K562 (cell line): ENCODE results near the gene YEATS2. TPM values are rescaled to one million over a fixed set of nuclear protein-coding genes. Genes with fewer than 3 reads are reported as not detected.

Experiments used
- ATAC-seq: fragments of 200-7000 bp; cut with Tn5 transposase; 3 replicates; pipeline ENCODE4 v1.9.1; 2020; ENCODE audit warnings: moderate library complexity
- BruUV-seq: library from RNA; stranded (reverse); fragments of 400-500 nt; replicated peaks from 2 replicates; lab custom pipeline; 2021; lab: Mats Ljungman, UMichigan
- CTCF ChIA-PET: fragments of 300-600 bp; formaldehyde crosslinking; extraction: SDS; loops from one replicate; lab custom pipeline; 2021; ENCODE audit warnings: low intra/inter-chr PET ratio; lab: Yijun Ruan, JAX
- POLR2A ChIA-PET: fragments of 300-600, 350-650 bp; sonication (Branson Sonifier 250); formaldehyde crosslinking; extraction: SDS; loops from one replicate; lab custom pipeline; 2021; ENCODE audit warnings: antibody characterized with exemption, inconsistent platforms; lab: Yijun Ruan, JAX
- DNase-seq, 4 experiments: peaks; one replicate each; pipeline versions ENCODE4 v3.0.0 to v3.0.0-alpha.2; 2011 to 2018; ENCODE audit warnings: low spot score in 3 of 4, mixed read lengths in 3 of 4; ENCODE audit errors: extremely low read depth in 1 of 4
- FAIRE-seq: peaks from 2 replicates; lab custom pipeline; 2011; peaks lifted over from hg19 to GRCh38; lab: Jason Lieb, UNC
- H2AFZ ChIP-seq: 2 replicates; pipeline ENCODE4 v1.6.0; 2011; ENCODE audit warnings: low read depth, low read length, control low read depth, inconsistent platforms
- H3K27ac ChIP-seq: fragments of 200-600 bp; 3 replicates; pipeline ENCODE4 v1.8.0; 2011; ENCODE audit warnings: low read depth, mild to moderate bottlenecking, control low read depth, inconsistent platforms, low read length, moderate library complexity, mixed read lengths; ENCODE audit errors: extremely low read depth
- H3K27me3 ChIP-seq, 2 experiments: fragments of 300-600 bp in 1 of 2; 2 replicates in 1 of 2; 3 replicates in 1 of 2; pipeline versions ENCODE4 v1.6.0 to v1.8.0; 2011; ENCODE audit warnings: inconsistent platforms in 2 of 2, low read length in 2 of 2, mild to moderate bottlenecking in 1 of 2, mixed read lengths in 1 of 2, moderate library complexity in 1 of 2; ENCODE audit not compliant: control insufficient read depth in 2 of 2, insufficient read depth in 2 of 2
- H3K36me3 ChIP-seq: fragments of 300-600 bp; 3 replicates; pipeline ENCODE4 v1.8.0; 2011; ENCODE audit warnings: mild to moderate bottlenecking, low read length, inconsistent platforms; ENCODE audit not compliant: control insufficient read depth, insufficient read depth
- H3K4me1 ChIP-seq, 2 experiments: fragments of 200-600 bp in 1 of 2; replicated peaks in 1 of 2; 2 replicates in 1 of 2; 3 replicates in 1 of 2; pipeline versions ENCODE4 v1.5.1 to v1.8.0; 2011; ENCODE audit warnings: inconsistent platforms in 2 of 2, low read length in 2 of 2, mild to moderate bottlenecking in 1 of 2, mixed read lengths in 1 of 2, moderate library complexity in 1 of 2; ENCODE audit not compliant: control insufficient read depth in 2 of 2, insufficient read depth in 2 of 2
- H3K4me2 ChIP-seq: 2 replicates; pipeline ENCODE4 v1.6.1; 2011; ENCODE audit warnings: low read length, control low read depth, inconsistent platforms, mixed read lengths; ENCODE audit not compliant: insufficient read depth
- H3K4me3 ChIP-seq: fragments of 200-600 bp; sonication (generic), shearing (Covaris generic); 2 replicates; pipeline ENCODE4 v1.5.1; 2016; ENCODE audit warnings: control low read depth, inconsistent platforms
- H3K79me2 ChIP-seq: fragments of 200-600 bp; 3 replicates; pipeline ENCODE4 v1.8.0; 2011; ENCODE audit warnings: low read length, inconsistent platforms; ENCODE audit not compliant: control insufficient read depth, insufficient read depth
- H3K9ac ChIP-seq, 2 experiments: 2 replicates each; pipeline versions ENCODE4 v1.6.0 to v1.6.1; 2011; ENCODE audit warnings: low read depth in 2 of 2, low read length in 2 of 2, control low read depth in 1 of 2, inconsistent platforms in 1 of 2, mild to moderate bottlenecking in 1 of 2, mixed read lengths in 1 of 2; ENCODE audit not compliant: insufficient read depth in 1 of 2
- H3K9me1 ChIP-seq: one replicate; pipeline ENCODE4 v1.6.0; 2011; ENCODE audit warnings: inconsistent platforms, mild to moderate bottlenecking, low read length, moderate library complexity; ENCODE audit not compliant: control insufficient read depth, insufficient read depth
- H3K9me3 ChIP-seq: replicated peaks from 2 replicates; pipeline ENCODE4 v1.5.1; 2011; ENCODE audit warnings: low read depth, low read length, inconsistent platforms; ENCODE audit not compliant: control insufficient read depth, insufficient read depth
- H4K20me1 ChIP-seq: replicated peaks from 2 replicates; pipeline ENCODE4 v1.6.1; 2011; ENCODE audit warnings: low read length, inconsistent platforms, mixed read lengths; ENCODE audit not compliant: control insufficient read depth, insufficient read depth
- CGGBP1 ChIP-seq: fragments of 250-450 bp; sonication (Bioruptor Pico); IDR thresholded peaks from 2 replicates; pipeline ENCODE4 v1.9.0; 2021; ENCODE audit warnings: mild to moderate bottlenecking
- DIDO1 ChIP-seq: fragments of 450-650 bp; IDR thresholded peaks from 2 replicates; pipeline ENCODE4 v1.6.1; 2016; ENCODE audit warnings: low read depth, missing biosample characterization, missing genetic modification characterization
- LEF1 ChIP-seq: fragments of 450-650 bp; IDR thresholded peaks from 2 replicates; pipeline ENCODE4 v1.6.1; 2016; ENCODE audit warnings: mild to moderate bottlenecking
- SMAD1 ChIP-seq: fragments of 150-350 bp; IDR thresholded peaks from 2 replicates; pipeline ENCODE4 v1.6.1; 2014; ENCODE audit warnings: low read length, low read depth; ENCODE audit not compliant: partially characterized antibody
- YBX1 ChIP-seq: fragments of 450-650 bp; IDR thresholded peaks from 2 replicates; pipeline ENCODE4 v1.7.1; 2016; ENCODE audit warnings: mild to moderate bottlenecking
- ZBTB33 ChIP-seq: sonication (generic); formaldehyde crosslinking; IDR thresholded peaks from 2 replicates; pipeline ENCODE4 v1.8.1; 2023; ENCODE audit warnings: mild to moderate bottlenecking, missing genetic modification reagents
- WGBS: fragments of 100-300 bp; shearing (Covaris generic); methylation state at CpG from one replicate; pipeline ENCODE4 v1.1.6; 2016; ENCODE audit warnings: low coverage, mixed read lengths; ENCODE audit not compliant: insufficient coverage; ENCODE audit errors: missing lambda C conversion rate; 5-methylcytosine and 5-hydroxymethylcytosine counted together
- in situ Hi-C: fragments of 300-500 bp; cut with MboI; formaldehyde crosslinking; loops from 4 replicates; pipeline ENCODE4 v1.15.0; 2018; ENCODE audit warnings: inconsistent platforms, mixed read lengths
- intact Hi-C: fragments of 100-400 bp; cut with micrococcal nuclease; formaldehyde crosslinking; loops from 2 replicates; pipeline ENCODE4 v1.14.2; 2022
- polyA plus RNA-seq, 8 experiments: library from polyadenylated mRNA; depleted of rRNA in 4 of 8; stranded (reverse) in 5 of 8; unstranded in 3 of 8; fragments of >200 nt; fragmentation: Nextera tagmentation in 2 of 8; fragmentation: Illumina TruSeq in 1 of 8; extraction: Ambion mirVana in 2 of 8; extraction: Trizol in 1 of 8; gene quantifications; 2 replicates each; pipeline versions ENCODE4 v1.2.1 to v1.2.3, GENCODE V29; 2011 to 2014; ENCODE audit warnings: inconsistent platforms in 1 of 8, missing spikeins in 1 of 8
- total RNA-seq, 7 experiments: library from RNA; depleted of rRNA in 6 of 7; stranded (reverse); fragments of >200 nt in 6 of 7; fragmentation: Illumina TruSeq in 2 of 7; extraction: Trizol in 2 of 7; gene quantifications; 2 replicates each; pipeline versions ENCODE4 v1.2.1 to v1.2.3, GENCODE V29; 2011 to 2021; ENCODE audit warnings: low replicate concordance in 1 of 7

Gene YEATS2
- total and polyA plus RNA-seq, 9 of the 15 experiments (the other 6 are each of a cell fraction or from before 2014, with no cell fraction given): 1.8 to 35.2 (median 19.0) TPM

GRCh38 chr3:183690402-183690995, 7.1 kb upstream of the YEATS2 start (continued):
- no peak for TF ChIP-seq SMAD1
- TF ChIP-seq LEF1: no peak
- no peak for TF ChIP-seq DIDO1
- TF ChIP-seq CGGBP1: no peak

GRCh38 chr3:183692436-183692835, 5.2 kb upstream of the YEATS2 start:
- in situ Hi-C loops: no loop called here
- FAIRE-seq: no peak
- TF ChIP-seq ZBTB33 (CRISPR knock-in tag) (peak; percentile 32; the same call in 1 of the 2 replicates), YBX1 (no peak)
- Histone ChIP-seq H3K9me1 (no peaks in the 10 kb centered on the region), H4K20me1 (no peaks in the 10 kb centered on the region), H3K4me1 (peaks cover 0 to 4% of the 10 kb centered on the region in 2 experiments; a peak in 2 of 5 replicates), H3K36me3 (no peaks in the 10 kb centered on the region), H3K79me2 (peaks cover 3% of the 10 kb centered on the region; the same call in 1 of the 3 replicates), H3K4me3 (no peak overlapping the region), H3K9me3 (no peaks in the 10 kb centered on the region), H3K9ac (no peak overlapping the region), H3K4me2 (no peak overlapping the region), H3K27me3 (no peaks in the 10 kb centered on the region), H2AFZ (no peak overlapping the region), H3K27ac (no peak overlapping the region)
- 87% methylated on average over 10 of the region's 10 CpGs for WGBS
- ATAC-seq: no peak
- intact Hi-C loops: no loop called here
- BruUV-seq: no TSS peak
- no peak for DNase-seq
- ChIA-PET POLR2A (no interaction called here), CTCF (no interaction called here)
